A549 (cell line): ENCODE measurements around the gene PTPRK.

Experiments
- BHLHE40 ChIP-seq: IDR thresholded peaks from 2 replicates; pipeline ENCODE4 v1.6.1; 2012; ENCODE audit warnings: low read depth, low read length, inconsistent platforms
- HOXB5 ChIP-seq: fragments of 250-450 bp; sonication (Bioruptor Pico); IDR thresholded peaks from 2 replicates; pipeline ENCODE4 v1.5.0; 2020; ENCODE audit warnings: mild to moderate bottlenecking, moderate library complexity
- MAX ChIP-seq: IDR thresholded peaks from 2 replicates; pipeline ENCODE4 v1.6.1; 2012
- MYC ChIP-seq: IDR thresholded peaks from 2 replicates; pipeline ENCODE4 v1.6.1; 2012; ENCODE audit warnings: mild to moderate bottlenecking, inconsistent platforms, low read length, improper control_type of control experiment, borderline replicate concordance
- POLR2A ChIP-seq: IDR thresholded peaks from 2 replicates; pipeline ENCODE4 v1.6.1; 2012; ENCODE audit warnings: mild to moderate bottlenecking, low read length
- SMC3 ChIP-seq: fragments of >200 bp; sonication (Bioruptor Twin); formaldehyde crosslinking; IDR thresholded peaks from 3 replicates; pipeline ENCODE4 v1.6.1; 2018; ENCODE audit warnings: inconsistent platforms
- TF ChIP-seq, protein P1 (sequence below): fragments of >200 bp; sonication (Bioruptor Twin); formaldehyde crosslinking; IDR thresholded peaks from 3 replicates; pipeline ENCODE4 v1.5.1; 2016

DNA sequence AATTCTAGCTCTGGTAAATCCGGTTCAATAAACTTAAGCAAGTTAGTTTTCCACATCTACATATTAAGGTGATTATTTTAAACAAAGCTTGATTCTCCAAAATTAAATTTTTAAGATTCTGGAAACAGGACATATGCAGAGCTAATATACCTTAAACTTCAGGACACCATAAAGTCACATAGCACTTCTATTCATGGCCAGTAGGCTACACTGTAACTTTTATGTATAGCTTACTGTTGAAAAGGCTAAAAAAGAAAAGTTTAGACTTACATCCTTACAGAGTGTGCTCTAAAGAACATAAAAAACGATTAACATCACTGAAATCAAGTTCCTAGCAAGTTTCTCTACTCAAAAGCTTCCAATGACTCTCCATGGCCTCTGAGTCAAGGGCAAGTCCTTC lies 224.7 kb downstream of the PTPRK start:
- TF ChIP-seq POLR2A (no peak), BHLHE40 (no peak), MYC (no peak), SMC3 (no peak), MAX (no peak), HOXB5 (CRISPR knock-in tag) (no peak)
- TF ChIP-seq, protein P1, sequence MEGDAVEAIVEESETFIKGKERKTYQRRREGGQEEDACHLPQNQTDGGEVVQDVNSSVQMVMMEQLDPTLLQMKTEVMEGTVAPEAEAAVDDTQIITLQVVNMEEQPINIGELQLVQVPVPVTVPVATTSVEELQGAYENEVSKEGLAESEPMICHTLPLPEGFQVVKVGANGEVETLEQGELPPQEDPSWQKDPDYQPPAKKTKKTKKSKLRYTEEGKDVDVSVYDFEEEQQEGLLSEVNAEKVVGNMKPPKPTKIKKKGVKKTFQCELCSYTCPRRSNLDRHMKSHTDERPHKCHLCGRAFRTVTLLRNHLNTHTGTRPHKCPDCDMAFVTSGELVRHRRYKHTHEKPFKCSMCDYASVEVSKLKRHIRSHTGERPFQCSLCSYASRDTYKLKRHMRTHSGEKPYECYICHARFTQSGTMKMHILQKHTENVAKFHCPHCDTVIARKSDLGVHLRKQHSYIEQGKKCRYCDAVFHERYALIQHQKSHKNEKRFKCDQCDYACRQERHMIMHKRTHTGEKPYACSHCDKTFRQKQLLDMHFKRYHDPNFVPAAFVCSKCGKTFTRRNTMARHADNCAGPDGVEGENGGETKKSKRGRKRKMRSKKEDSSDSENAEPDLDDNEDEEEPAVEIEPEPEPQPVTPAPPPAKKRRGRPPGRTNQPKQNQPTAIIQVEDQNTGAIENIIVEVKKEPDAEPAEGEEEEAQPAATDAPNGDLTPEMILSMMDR = no peak
